ENCODE data around the gene GPC6.

GRCh38 chr13:93341517-93341916 is 114.9 kb downstream of the GPC6 start:
- TF ChIP-seq TAF1 (IDR thresholded peaks at IDR 0.05; ENCODE audit: borderline replicate concordance, low read depth, low read length) (no peak), RAD21 (IDR thresholded peaks at IDR 0.05; ENCODE audit: low read length) (no peak), MXI1 (IDR thresholded peaks at IDR 0.05; ENCODE audit: low read depth, low read length) (no peak), CTCF (IDR thresholded peaks at IDR 0.05) (no peak), RCOR1 (IDR thresholded peaks at IDR 0.05; ENCODE audit: low read length) (no peak), JUND (IDR thresholded peaks at IDR 0.05) (no peak), POLR2AphosphoS5 (IDR thresholded peaks at IDR 0.05; ENCODE audit: low read depth, low read length) (no peak), SMC3 (IDR thresholded peaks at IDR 0.05; ENCODE audit: low read depth, low read length) (no peak)
